ENCODE results near the gene RFNG.

Gene RFNG

GRCh38 chr17:82012640-82013295 lies 38.8 kb downstream of the RFNG start:
- DNase-seq: no peak

DNA sequence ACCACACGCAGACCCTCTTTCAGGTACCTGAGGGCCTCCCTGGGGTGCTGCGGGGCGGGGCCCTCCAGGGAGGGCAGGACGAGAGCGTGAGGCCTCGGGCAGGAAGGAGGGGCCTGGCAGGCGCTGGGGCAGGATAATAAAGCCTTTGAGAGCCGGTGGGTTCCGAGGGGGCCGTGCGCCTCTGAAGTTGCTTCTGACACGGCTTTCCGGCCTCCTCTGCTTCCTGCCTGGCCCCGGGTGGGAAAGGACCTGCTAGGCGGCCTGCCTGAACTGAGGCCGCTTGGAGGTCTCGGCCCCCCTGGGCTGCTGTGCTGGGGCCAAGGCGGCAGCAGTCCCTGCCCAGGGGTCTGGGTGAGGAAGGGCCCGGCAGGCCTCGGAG lies 39.4 kb downstream of the RFNG start:
- no peak for DNase-seq

DNA sequence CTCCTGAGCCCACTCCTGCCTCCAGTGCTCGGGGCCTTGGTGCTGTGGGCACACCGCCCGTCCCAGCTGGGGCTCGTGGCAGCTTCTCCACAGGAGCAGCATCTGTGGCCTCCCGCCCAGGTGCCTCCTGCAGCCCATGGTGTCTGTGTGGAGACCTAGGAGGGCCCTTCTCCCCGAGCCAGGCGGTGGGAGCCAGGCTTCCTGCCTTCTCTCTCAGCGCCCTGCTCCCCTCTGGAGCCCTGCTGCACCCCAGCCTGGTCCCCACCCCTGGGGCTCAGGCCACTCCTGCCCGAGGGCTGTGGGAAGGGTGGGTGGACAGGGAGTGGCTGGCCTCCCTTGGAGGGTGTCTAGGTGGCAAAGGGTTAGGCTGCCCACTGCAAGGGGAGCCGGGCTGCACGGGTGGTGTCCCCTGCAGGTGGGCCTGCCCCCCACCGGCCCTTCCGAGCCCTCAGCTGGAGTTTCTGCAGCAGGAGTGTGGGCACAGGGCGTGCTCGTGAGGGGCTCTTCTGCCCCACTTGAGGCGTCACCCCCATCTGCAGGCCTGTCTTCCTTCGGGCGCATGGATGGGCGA lies 39.9 kb downstream of the RFNG start:
- DNase-seq: no peak

GRCh38 chr17:82010575-82011525 lies 40.8 kb downstream of the RFNG start:
- DNase-seq: no peak

DNA sequence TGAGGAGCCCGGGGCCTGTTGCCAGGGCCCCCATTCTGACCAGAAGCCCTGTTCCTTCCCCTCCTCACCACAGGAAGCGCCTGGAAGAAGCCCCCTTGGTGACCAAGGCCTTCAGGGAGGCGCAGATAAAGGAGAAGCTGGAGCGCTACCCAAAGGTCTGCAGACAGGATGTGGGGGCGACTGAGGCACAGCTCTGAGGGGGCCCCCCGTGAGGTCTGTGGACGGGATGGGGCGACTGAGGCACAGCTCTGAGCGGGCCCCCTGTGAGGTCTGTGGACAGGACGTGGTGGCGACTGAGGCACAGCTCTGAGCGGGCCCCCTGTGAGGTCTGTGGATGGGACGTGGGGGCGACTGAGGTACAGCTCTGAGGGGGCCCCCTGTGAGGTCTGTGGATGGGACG lies 42.2 kb downstream of the RFNG start:
- no peak for DNase-seq

GRCh38 chr17:82008941-82009405 lies 42.6 kb downstream of the RFNG start:
- DNase-seq: no peak

DNA sequence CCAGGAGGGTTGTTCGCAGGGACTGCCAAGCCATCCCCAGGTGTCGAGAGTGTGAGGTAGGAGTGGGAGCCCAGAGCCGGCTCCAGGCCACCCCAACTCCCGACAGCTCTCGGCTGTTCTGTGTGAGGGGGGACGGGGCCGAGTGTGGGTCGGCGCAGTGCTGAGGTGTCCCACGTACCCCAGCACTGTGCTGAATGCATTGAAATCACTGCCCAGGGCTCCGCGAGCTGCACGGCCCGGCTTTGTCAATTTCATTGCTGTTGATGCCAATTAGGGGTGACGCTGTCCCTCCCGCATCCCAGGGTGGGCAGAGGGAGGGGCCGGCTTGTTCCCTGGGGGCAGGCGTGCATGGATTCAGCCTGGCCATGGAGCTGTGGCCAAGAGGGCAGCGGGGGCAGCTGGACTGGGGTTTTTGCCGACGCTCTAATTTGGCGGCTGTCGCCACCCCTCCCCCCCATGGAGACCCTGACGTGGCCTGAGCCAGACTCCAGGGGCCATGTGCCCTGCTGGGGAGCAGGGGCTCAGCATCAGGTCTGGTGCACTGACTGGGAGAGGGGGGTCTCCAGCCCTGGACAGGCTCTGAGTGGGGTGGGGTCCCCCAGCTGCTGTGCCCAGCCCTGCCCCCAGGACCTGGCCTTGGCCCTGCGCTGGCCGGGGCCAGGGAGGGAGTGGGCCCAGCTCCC lies 43.2 kb downstream of the RFNG start:
- DNase-seq: no peak

- DNase-seq: no peak
These were observed 43.9 kb downstream of the RFNG start for GRCh38 chr17:82007495-82008257.

DNA sequence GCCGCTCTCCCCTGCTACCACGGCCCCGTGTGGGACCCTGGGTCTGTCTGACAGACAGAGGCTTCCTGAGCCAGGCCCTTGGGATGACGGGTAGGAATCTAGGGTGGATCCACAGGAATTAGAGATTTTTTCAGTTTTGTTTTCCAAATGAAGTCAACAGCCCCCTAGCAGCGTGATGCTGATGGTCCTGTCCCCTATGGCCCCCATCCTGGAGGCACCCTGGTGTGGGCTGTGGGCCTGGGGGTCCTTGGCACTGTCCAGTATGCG lies 44.5 kb downstream of the RFNG start:
- DNase-seq: no peak

- no peak for DNase-seq
These were observed 45.0 kb downstream of the RFNG start for GRCh38 chr17:82006468-82007227.

DNA sequence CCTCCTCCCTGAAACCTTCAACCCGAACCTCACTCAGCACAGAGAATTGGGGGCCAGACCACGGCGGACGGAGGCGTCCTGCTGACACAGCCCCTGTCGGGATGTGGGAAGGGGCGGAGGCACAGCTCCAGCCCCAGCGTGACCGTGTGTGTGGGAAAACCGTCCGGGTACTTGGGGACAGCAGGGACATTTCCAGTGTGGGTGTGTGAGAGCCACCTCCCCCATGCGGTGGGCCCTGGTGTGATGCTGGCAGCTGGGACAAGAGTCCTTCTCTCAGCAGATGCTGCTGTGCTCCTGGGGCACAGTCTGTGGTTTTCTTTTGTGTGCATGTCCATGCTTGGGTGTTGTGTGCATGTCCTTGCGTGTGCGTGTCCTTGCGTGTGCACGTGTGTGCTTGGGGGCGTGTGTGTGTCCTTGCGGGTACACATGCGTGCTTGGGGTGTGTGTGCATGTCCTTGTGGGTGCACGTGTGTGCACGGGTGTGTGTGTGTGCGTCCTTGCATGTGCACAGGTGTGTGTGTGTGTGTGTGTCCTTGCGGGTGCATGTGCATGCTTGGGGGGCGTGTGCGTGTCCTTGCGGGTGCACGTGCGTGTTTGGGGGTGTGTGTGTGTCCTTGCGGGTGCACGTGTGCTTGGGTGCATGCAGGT lies 45.8 kb downstream of the RFNG start:
- no peak for DNase-seq

- DNase-seq: no peak
These were observed 46.8 kb downstream of the RFNG start for GRCh38 chr17:82004517-82005455.

- no peak for DNase-seq
These were observed 47.9 kb downstream of the RFNG start for GRCh38 chr17:82003411-82004381.

- DNase-seq: no peak
These were observed 50.0 kb downstream of the RFNG start for GRCh38 chr17:82001571-82002056.

DNA sequence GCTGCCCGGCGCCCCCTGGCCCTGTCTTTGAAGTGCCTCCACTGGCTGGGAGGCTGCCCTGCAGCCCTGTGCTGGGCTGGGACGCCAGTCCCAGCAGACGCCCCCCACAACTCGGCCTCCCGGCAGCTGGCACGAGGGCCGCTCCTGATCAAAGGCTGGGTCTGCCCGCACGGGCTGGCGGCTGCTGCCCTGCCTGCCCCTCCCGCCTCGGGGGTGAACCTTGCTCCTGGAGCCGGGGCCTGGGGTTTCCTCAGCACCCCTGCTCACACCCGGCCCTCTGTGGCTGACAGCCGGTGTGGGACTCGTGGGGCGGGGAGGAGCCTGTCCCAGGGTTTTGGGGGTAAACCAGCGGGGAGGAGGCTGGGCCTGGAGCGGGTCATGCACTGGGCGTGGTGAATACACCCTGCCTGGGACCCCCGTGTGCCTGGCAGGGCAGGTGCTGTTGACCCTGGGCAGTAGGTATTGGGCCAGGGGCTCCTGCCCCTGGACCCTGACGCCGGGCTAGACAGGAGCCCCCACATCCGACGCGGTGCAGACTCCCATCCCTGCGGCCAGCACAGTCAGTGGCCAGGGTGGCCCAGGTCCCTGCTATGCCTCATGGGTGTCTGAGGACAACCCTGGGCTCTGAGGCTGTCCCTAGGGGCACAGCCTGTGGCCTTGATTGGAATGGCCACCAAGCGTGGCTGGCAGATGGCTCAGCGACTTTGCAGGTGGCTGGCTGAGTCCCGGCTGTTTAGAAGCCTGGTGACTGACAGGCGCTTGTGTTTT lies 50.6 kb downstream of the RFNG start:
- DNase-seq: no peak

- no peak for DNase-seq
These were observed 51.4 kb downstream of the RFNG start for GRCh38 chr17:81999976-82000802.

GRCh38 chr17:81999587-81999975 lies 52.0 kb downstream of the RFNG start:
- DNase-seq: no peak

All from CD4-positive, alpha-beta T cell treated with Interleukin-17A for 1 hour (primary cell).